ENCODE data around the gene RPL39.
"Not testable (repeated sequence)": the region's sequence is repeated elsewhere in the genome, so short reads cannot be mapped to it uniquely, and the experiment has no call there.

Gene RPL39

DNA sequence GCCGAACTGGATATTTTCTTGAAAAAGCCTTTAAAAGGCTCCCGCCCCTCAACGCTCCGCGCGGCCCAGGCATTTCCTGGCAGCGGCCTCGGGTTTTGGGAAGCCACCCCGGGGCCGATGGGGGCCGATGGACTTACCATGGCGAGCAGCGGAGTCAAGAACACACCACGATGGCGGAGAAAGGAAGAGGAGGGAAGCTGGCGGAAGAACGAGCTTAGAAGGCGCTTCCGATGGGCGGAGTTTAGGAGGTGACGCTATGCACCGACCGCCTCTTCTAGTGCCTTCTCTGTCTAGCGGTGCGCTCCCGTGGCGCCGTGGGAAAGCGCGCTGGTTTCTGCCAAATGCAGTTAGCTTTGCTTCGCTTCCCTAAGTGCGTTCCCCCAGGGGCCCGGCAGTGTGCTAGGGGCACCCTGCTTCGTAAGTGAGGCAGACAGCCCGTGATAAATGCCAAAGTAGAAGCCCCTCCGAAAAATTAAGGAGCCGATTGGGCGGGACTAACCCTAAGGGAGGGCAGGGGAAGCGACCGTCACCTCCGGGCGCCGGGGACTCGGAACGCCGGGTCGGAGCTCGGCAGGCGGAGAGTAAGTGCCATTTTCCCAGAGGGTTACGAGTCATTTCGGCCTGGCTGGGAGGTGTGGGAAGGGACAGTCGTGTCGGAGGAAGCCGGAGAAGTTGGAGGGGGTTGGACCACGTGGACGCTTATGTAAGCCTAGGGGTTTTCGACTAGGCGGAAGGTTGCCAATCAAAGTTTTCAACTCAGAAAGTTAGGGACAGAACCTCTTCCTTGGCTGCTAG is at the start of gene RPL39:
TSS of gene RPL39 (minus strand) at position 194 of the 795 bp plus-strand sequence. CDS start at position 140, 54 bp downstream.
- in situ Hi-C loops (cut with MboI; ENCODE audit: low sequenced_read_pairs) = no loop called here

DNA sequence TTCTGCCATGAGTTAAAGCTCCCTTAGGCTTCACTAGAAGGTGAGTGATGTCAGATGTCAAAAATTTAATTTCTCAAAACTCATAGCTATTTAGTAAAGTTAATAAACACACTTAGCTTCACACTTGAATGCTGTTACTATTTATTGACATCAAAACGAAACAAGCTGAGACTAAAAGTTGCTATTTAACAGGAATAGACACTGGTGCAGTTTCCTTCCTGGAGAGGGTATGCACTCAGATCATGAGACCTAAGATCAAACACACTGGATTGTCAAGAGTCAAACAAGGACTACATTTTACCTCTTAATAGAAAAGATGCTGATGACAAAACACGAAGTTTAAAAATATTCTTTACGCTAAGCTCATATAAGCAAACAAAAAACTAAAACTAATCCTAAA is 42.5 kb upstream of the RPL39 start:
- in situ Hi-C loops (cut with MboI; ENCODE audit: low sequenced_read_pairs) = no loop called here

DNA sequence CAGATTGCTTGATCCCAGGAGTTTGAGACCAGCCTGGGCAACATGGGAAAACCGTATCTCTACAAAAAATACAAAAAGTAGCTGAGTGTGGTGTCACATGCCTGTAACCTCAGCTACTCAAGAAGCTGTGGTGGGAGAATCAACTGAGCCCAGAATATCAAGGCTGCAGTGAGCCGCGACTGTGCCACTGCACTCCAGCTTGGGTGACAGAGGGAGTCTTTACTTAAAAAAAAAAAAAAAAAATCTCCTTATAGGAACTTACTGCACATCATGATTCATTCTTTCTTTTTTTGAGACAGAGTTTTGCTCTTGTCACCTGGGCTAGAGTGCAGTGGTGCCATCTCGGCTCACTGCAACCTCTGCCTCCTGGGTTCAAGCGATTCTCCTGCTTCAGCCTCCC is 37.0 kb upstream of the RPL39 start:
- in situ Hi-C loops (cut with MboI; ENCODE audit: low sequenced_read_pairs) = no loop called here

DNA sequence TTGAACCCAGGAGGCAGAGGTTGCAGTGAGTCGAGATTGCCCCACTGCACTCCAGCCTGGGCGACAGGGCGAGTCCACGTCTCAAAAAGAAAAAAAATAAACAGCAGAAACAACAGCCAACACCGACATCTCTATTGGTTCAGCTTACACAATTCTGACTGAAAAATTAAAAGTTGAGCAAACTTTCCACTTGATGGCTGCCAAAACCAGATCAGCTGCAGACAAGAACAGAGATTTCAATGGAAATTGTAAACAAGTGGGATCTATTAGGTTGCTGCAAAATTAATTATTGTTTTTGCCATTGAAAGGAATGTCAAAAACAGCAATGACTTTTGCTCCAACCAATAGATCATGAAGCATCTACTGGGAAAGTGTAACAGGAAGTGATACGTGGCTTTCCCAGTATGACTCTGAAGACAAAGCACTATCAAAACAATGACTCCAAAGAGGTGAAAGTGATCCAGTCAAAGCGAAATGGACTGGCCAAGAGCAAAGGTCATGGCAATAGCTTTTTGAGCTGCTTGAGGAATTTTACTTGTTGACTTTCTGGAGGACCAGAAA is 35.0 kb upstream of the RPL39 start:
- in situ Hi-C loops (cut with MboI; ENCODE audit: low sequenced_read_pairs) = no loop called here

- in situ Hi-C loops (cut with MboI; ENCODE audit: low sequenced_read_pairs) = not testable (repeated sequence)
Observed at GRCh38 chrX:119824221-119824620, 32.8 kb upstream of the RPL39 start.

GRCh38 chrX:119821703-119822102 is 30.3 kb upstream of the RPL39 start:
- in situ Hi-C loops (cut with MboI; ENCODE audit: low sequenced_read_pairs) = not testable (repeated sequence)

- in situ Hi-C loops (cut with MboI; ENCODE audit: low sequenced_read_pairs) = no loop called here
Observed at GRCh38 chrX:119817130-119817690, 25.8 kb upstream of the RPL39 start.

GRCh38 chrX:119816300-119816699 is 24.9 kb upstream of the RPL39 start:
- in situ Hi-C loops (cut with MboI; ENCODE audit: low sequenced_read_pairs) = no loop called here

DNA sequence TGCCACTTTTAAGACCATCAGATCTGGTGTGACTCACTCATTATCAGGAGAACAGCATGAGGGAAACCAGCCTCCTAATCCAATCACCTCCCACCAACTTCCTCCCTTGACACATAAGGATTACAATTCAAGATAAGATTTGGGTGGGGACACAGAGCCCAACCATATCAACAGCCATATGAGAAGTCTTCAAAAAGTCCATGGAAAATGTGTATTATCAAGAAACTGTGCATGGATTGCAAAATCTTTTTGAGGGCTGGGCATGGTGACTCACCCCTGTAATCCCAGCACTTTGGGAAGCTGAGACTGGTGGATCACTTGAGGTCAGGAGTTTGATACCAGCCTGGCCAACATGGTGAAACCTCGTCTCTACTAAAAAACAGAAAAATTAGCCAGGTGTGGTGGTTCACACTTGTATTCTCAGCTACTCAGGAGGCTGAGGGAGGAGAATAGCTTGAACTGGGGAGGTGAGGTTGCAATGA is 17.8 kb upstream of the RPL39 start:
- in situ Hi-C loops (cut with MboI; ENCODE audit: low sequenced_read_pairs) = no loop called here

- in situ Hi-C loops (cut with MboI; ENCODE audit: low sequenced_read_pairs) = not testable (repeated sequence)
Observed at GRCh38 chrX:119808461-119808860, 17.0 kb upstream of the RPL39 start.

DNA sequence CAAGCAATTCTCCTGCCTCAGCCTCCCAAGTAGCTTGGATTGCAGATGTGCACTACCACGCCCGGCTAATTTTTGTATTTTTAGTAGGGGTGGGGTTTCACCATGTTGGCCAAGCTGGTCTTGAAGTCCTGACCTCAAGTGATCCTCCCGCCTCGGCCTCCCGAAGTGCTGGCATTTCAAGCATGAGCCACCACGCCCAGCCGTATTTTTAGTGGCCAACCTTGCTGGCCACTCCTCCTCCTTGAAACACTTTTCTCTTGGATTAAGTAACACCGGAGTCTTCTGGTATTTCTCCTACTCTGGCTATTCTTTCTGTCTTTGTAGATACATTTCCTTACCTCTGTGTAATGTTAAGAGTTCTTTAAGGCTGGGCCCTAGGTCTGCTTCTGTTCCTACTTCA is 11.1 kb upstream of the RPL39 start:
- in situ Hi-C loops (cut with MboI; ENCODE audit: low sequenced_read_pairs) = no loop called here

DNA sequence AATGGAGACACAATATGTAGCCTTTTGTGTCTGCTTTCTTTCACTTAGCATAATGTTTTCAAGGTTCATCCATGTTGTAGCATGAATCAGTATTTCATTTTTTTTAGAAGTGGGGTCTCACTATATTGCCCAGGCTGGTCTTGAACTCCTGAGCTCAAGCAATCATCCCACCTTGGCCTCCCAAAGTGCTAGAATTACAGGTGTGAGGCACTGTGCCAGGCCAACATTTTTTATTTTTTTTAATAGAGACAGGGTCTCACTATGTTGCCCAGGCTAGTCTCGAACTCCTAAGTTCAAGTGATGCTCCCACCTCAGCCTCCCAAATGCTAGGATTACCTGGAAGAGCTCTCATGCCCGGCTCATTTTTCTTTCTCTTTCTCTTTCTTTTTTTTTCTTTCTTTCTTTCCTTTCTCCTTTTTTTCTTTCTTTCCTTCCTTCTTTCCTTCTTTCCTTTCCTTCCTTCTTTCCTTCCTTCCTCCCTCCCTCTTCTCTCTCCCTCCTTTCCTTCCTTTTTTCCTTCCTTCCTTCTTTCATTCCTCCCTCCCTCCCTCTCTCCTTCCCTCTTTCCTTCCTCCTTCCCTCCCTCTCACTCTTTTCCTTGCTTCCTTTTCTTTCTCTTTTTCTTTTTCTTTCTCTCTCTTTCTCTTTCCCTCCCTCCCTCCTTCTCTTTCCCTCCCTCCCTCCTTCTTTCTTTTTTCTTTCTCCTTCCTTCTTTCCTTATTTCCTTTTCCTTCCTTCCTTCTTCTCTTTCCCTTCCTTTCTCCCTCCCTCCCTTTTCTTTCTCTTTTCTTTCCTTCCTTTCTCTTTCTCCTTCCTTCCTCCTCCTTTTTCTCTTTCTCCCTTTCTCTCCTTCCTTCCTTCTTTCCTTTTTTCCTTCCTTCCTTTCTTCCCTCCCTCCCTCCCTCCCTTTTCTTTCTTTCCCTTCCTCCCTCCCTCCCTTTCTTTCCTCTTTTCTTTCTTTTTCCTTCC is 10.1 kb upstream of the RPL39 start:
- in situ Hi-C loops (cut with MboI; ENCODE audit: low sequenced_read_pairs) = no loop called here

- in situ Hi-C loops (cut with MboI; ENCODE audit: low sequenced_read_pairs) = no loop called here
Observed at GRCh38 chrX:119790977-119791436, 423 bp downstream of the RPL39 start.

DNA sequence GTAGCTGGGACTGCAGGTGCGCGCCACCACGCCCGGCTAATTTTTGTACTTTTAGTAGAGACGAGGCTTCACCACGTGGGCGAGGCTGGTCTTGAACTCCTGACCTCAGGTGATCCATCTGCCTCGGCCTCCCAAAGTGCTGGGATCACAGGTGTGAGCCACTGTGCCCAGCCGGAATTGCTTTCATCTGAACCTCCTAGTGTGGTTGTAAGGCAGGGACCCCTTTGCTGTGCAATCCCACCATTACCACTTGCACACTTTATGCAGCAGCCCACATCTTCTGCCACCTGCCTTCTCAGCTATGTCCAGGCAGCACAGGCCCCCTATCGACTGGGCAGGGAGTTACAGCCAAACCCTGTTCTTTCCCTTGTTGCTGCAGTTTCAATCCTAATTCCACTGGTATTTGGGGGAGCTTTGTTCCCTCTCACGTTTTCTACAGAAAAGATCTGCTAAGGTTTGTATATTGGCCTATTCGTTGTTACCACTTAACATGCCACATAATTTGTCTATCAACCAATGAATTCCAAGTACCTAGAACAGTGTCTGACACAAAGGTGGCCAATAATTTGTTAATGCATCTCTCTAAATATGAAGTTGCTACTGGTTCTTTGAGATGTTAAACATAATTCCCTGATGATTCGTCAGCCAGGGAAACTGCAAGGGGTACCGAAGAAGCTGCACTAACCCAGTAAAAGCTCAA is 6.5 kb downstream of the RPL39 start:
- in situ Hi-C loops (cut with MboI; ENCODE audit: low sequenced_read_pairs) = no loop called here

DNA sequence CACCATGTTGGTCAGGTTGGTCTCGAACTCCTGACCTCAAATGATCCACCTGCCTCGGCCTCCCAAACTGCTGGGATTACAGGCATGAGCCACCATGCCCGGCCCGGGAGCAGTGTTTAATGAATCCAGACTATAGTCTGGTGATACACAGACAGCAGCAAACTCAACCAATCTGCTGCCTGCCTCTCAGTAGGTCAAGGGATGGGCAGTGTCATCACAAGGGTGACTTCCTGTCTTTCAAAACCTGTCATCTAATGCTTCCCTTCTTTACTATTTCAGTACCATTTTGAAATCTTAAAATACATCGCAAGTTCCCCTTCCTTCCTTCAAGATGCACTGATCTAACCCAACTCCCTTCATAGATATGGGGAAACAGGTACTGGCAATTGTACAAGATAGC is 8.4 kb downstream of the RPL39 start:
- in situ Hi-C loops (cut with MboI; ENCODE audit: low sequenced_read_pairs) = no loop called here

DNA sequence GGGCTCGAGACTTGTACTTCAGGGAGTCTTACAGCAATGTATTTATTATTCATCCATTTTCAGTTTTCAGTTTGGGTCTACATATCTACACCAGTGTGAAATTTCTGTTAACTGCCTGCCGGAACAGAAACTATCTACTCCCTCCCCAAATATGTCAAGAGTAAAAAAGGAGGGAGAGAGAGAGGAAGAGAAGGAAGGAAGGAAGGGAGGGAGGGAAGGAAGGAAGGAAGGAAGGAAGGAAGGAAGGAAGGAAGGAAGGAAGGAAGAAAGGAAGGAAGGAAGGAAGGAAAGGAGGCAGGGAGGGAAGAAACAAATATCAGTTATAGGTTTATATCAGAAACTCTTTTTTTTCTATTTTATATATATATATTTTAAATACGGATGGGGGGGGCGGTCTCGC is 12.6 kb downstream of the RPL39 start:
- in situ Hi-C loops (cut with MboI; ENCODE audit: low sequenced_read_pairs) = no loop called here

- in situ Hi-C loops (cut with MboI; ENCODE audit: low sequenced_read_pairs) = no loop called here
Observed at GRCh38 chrX:119775517-119776238, 15.8 kb downstream of the RPL39 start.

DNA sequence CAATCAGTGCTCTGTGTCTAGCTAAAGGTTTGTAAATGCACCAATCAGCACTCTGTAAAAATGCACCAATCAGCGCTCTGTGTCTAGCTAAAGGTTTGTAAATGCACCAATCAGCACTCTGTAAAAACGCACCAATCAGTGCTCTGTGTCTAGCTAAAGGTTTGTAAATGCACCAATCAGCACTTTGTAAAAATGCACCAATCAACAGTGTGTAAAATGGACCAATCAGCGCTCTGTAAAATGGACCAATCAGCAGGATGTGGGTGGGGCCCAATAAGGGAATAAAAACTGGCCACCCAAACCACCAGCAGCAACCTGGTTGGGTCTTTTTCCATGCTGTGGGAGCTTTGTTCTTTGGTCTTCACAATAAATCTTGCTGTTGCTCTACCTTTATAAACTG is 22.0 kb downstream of the RPL39 start:
- in situ Hi-C loops (cut with MboI; ENCODE audit: low sequenced_read_pairs) = not testable (repeated sequence)

DNA sequence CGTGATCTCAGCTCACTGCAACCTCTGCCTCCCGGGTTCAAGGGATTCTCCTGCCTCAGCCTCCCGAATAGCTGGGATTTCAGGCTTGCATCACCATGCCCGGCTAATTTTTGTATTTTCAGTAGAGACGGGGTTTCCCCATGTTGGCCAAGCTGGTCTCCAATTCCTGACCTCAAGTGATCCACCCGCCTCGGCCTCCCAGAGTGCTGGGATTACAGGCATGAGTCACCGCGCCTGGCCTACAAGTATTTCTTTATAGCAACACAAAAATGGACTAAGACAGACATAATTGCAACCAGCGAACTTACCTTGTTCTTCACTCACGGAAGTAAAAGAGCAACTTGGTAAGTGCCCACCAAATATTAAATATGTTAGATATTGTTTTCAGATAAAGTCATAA is 23.0 kb downstream of the RPL39 start:
- in situ Hi-C loops (cut with MboI; ENCODE audit: low sequenced_read_pairs) = not testable (repeated sequence)
